Transverse colon (tissue), 3 donors: ENCODE data around the gene FNBP1.

ENCODE experiments used
- POLR2A ChIP-seq: fragments of 450-650 bp; IDR thresholded peaks from one replicate; pipeline ENCODE4 v1.6.1; 2016; ENCODE audit warnings: antibody characterized with exemption, mild to moderate bottlenecking, moderate library complexity
- TF ChIP-seq, protein P1 (sequence below), 5 experiments: fragments of 200-600 bp in 3 of 5; fragments of 450-650 bp in 2 of 5; sonication (generic) in 3 of 5; IDR thresholded peaks; 1 replicate in 2 of 5; 2 replicates in 3 of 5; pipeline ENCODE4 v1.5.1; 2016 to 2017; ENCODE audit warnings: antibody characterized with exemption in 5 of 5, inconsistent platforms in 3 of 5, mild to moderate bottlenecking in 2 of 5, moderate library complexity in 1 of 5

DNA sequence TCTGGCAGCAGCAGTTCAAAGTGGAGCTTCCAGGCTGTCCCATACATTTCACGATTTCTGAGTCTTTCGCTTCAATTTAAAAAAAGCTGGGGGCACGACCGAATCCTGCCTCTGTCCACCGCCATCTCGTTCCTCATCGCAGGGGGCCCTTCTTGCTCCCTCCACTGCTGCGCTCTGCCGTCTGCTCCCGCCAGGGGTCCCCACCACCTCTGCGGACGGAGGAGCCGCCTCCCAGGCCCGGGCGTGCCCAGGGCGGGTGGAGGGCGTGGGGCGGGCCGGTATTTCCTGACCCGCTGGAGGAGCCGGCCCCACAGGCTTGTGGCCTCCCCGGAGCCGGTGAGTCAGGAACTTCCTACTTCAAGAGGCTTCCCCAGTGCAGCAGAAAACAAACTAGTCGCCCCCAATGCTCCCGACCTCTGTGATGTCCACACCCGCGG lies 157.3 kb downstream of the FNBP1 start:
- TF ChIP-seq, protein P1, sequence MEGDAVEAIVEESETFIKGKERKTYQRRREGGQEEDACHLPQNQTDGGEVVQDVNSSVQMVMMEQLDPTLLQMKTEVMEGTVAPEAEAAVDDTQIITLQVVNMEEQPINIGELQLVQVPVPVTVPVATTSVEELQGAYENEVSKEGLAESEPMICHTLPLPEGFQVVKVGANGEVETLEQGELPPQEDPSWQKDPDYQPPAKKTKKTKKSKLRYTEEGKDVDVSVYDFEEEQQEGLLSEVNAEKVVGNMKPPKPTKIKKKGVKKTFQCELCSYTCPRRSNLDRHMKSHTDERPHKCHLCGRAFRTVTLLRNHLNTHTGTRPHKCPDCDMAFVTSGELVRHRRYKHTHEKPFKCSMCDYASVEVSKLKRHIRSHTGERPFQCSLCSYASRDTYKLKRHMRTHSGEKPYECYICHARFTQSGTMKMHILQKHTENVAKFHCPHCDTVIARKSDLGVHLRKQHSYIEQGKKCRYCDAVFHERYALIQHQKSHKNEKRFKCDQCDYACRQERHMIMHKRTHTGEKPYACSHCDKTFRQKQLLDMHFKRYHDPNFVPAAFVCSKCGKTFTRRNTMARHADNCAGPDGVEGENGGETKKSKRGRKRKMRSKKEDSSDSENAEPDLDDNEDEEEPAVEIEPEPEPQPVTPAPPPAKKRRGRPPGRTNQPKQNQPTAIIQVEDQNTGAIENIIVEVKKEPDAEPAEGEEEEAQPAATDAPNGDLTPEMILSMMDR (IDR thresholded peaks at IDR 0.05): peak; percentile 86 to 99 (median 94)
- peak; percentile 48 for TF ChIP-seq POLR2A
